Left hindlimb (tissue), 1 donor: ENCODE results near the gene TMEM9.

ENCODE experiments used
- DNase-seq: peaks from one replicate; pipeline ENCODE4 v3.0.0-alpha.2; 2018

TMEM9 gene

DNA sequence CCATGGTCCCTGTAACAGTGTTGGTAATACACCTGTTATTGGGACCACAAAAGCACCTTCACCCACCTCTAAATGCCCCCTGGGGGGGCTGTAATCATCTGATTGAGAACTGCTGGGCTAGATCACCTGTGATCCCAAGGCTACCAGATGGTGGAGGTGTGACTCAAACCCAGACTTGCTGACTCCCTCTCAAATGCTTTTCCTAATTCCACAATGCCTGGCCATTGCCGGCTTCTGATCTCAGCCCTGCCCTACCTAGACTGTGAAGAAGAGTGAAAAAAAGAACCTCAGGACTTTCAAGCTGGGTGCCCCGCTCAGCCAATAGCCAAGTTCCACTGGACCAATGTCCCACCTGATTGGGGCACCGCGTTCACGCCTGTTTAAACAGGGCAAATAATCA is 9.6 kb downstream of the TMEM9 start:
- DNase-seq: no peak

- DNase-seq: no peak
Measured at GRCh38 chr1:201143726-201144635, 10.3 kb downstream of the TMEM9 start.

- no peak for DNase-seq
Measured at GRCh38 chr1:201142849-201143725, 11.2 kb downstream of the TMEM9 start.

GRCh38 chr1:201142011-201142848 is 12.0 kb downstream of the TMEM9 start:
- no peak for DNase-seq

GRCh38 chr1:201141418-201141817 is 12.9 kb downstream of the TMEM9 start:
- no peak for DNase-seq

DNA sequence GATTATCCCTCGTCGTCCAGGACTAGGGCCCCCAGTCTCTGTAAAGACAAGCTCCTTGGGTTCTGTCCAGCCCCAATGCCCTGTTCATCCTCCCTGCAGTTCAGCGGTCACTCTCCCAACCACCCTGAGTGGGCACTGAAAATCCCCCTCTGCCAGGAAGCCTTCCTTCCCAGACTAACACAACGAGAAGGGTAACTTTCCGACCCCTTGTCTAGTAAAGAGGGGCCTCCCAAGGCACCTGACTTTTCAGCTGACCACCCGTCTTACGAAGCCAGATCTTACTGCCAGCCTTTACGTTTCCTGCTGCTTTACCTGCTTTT is 13.4 kb downstream of the TMEM9 start:
- no peak for DNase-seq

DNA sequence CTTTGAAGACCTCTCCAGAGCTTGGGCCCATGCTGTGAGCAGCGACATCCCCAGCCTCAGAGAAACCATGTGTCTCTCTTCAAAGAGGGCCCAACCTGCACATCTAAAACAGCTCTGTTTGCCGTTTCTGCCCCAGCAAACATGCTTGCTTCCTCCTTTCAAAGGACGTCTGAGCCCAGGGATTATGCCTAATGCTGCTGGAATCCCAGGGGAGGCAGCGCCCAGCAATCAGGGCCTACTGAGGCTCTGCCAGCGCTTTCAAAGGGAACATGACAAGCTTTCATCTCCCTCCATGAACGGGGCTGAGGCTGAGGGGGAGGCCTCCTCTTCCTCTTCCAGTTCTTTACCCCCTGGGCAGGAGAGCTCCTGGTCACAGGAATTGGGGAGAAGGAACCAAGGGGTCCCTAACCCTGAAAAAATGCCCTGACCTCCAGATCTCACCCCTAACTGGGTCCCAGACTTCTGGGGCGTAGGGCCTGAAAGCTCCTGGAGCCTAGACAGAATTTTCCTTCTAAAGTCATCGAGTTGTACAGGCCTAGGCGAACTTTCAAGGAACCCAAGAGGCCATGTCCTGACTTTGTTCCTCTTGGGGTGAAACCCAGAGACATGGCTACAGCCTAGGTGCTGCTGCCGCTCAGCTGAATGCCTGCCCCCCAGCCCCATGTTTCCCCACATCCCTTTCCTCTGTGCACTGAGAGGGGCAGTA is 13.9 kb downstream of the TMEM9 start:
- no peak for DNase-seq

GRCh38 chr1:201139756-201140155 is 14.5 kb downstream of the TMEM9 start:
- DNase-seq: no peak

DNA sequence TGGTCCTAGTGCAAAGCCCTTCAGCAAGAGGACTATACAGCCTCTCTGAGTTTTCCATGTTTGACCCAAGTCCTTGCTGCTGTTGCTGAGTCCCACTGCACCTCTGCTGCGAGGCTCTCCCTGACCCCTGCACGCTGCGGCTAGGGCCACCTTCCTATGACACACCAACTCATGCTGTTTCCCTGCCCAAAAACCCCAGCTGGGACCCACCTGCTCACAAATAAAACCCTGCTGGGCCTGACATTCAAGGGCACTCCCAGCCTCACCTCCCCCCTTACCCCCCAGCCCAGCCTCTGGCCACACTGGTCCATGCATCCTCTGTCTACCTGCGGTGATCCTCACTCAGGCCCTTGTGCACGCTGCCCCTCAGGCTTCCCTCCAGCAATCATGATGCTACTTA is 15.0 kb downstream of the TMEM9 start:
- no peak for DNase-seq

- DNase-seq: no peak
Measured at GRCh38 chr1:201138311-201138840, 15.9 kb downstream of the TMEM9 start.

DNA sequence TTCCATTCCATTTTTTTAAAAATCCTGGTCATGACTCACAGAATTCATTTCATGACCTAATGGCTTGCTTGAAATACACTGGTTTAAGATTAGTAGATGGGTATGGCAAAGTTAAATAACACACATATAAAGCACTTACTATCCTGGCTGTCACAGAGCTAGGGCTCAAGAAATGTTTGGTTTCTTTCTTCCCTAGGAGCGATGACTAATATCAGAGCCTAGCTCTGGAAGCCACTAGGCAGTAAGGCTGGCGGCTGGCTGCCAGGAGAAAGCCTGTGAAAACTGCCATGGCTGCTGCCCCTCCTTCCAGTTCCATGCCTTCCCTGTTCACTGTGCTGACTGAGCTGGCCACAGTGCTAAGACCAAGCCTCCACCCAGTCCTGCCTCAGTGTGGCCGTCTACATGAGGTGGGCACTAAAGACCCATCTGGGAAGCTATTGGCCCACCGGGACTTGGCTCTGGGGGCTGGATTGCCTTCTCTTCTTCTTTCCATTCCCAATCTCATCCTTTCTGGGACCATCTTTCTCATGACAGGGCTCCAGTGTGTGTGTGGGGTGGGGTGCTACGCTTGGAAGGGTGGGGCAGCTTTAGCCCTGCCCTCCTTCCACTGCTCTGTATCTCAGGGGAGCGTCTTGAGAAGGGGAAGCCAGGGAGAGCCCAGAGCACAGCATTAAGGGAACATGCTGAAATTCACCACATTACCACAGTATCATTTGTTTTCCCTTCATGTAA is 16.5 kb downstream of the TMEM9 start:
- peak; percentile 67 for DNase-seq

DNA sequence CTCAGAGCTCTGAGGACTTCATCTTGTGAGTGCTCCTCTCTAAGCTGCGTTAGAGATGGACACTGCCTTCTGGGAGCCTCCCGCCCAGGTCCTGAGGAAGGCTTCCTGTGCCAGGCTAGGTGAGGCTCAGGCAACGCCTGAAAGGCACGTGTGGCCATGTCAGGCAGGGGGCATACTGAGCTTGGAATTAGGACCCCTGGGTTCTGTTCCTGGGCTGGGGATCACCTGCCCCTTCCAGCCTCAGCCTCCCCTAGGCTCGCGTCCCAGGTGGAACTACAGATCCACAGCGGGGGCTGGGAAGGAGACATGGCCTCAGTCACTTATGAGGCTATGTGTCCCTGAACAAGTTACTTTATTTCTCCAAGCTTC is 17.3 kb downstream of the TMEM9 start:
- DNase-seq: no peak

- DNase-seq: no peak
Measured at GRCh38 chr1:201136355-201137023, 17.8 kb downstream of the TMEM9 start.

DNA sequence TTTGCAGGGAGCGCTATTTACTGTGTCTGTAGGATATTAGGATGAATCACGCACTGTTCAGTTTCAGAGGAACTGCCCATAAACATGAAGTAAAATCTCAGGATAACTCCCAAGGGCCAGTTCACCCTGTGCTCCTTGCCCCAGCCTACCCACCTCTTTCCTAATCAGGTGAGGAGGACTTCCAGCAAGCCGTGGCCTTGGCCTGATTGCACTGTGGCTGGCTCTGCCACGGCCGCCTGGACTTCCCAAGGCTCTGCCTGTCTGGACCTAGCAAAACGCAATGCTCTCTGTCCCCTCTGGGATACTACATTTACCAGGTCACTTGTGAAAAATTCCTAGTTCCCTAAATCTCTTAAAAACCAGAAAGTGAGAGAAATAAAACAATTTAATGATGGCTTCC is 19.9 kb downstream of the TMEM9 start:
- DNase-seq: no peak

- no peak for DNase-seq
Measured at GRCh38 chr1:201131398-201131797, 22.9 kb downstream of the TMEM9 start.

DNA sequence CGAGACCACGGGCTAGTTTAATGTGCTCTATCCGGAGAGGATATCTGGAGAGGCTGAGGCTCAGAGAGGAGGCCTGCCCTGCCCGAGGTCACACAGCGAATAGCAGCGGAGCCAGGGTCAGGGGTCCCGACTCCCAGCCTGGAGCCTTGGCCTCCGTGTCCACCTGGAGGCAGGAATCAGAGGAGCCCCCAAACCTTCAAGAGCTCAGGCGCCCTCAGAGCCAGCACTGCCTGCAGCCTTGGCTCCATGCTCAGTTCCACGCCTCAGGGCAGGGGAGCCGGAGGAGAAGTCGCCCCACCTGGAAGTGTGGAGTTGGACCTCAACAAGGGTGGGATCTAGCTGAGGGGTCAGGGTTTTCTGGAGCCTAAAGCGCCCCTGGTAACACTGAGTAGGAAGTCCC is 25.3 kb downstream of the TMEM9 start:
- DNase-seq: no peak

DNA sequence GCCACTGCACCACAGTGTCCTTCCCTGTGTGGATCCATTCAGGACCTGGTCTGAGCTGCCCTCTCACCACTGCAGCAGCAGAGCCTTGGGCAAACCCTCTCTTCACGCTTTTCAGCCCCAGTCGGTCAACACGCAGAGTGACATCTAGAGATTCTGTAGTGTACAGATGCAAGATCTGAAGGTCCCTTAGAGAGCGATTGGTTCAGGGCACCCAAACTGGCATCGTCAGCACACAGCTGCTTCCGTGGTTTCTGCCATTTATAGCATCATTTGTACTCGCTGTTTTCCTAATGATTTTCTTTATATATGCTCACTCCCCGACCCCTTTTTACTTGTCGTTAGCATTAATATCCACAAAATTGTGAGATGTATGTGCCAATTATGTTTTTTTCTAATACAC is 25.8 kb downstream of the TMEM9 start:
- DNase-seq: no peak

GRCh38 chr1:201127755-201128455 is 26.4 kb downstream of the TMEM9 start:
- DNase-seq: no peak

DNA sequence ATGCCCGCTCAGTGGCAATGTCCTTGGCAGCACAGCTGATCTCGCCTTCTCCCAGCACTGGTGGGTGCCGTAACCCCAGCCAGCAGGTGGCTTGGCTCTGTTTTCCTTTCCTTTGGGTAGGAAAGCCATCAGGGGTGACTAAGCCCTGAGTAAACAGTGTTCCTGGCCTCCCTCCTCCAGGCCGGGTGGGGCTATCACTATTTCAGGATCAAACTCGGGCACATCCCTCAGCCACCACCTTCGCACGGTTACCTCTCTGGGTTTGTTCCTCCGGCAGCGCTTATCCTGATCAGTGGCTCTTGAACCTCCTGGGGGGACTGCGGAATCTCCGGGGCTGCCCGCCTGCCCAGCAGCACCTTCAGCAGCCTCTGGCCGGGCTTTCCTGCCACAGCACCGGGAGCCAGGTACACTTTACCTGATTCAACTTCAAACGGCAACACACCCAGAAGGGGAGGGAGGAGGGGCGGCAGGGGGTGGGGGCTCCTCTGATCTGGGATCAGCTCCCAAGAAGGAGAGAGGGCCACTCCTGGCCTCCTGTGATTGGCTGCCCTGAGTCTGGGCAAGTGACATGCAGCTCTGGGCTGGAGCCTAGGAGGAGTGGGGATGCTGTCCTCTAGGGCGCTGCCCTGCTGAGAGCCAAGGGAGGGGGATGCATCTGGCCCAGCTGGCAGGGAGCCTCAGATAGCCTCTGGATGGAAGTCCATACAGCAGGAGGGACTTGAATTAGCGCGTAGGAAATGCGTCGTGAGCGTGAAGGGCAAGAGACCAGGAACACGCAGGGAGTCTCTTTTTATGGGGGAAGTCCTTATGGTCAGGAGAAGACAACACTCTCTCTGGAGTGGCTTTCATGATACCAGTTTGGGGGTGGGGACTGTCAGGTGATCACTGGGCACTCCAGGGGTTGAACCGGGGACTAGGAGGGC is 27.2 kb downstream of the TMEM9 start, which contains the start of gene ASCL5:
Gene ASCL5 (minus strand): TSS at position 353 of the 923 bp plus-strand sequence. CDS start 11,812 bp downstream, outside the sequence.
- no peak for DNase-seq
